OCI-LY1 (cell line): ENCODE data around the gene EBF3.

Experiments used
- EZH2 ChIP-seq: fragments of 200-600 bp; sonication (generic), shearing (Covaris generic); IDR thresholded peaks from 2 replicates; pipeline ENCODE4 v1.8.0; 2017; ENCODE audit warnings: borderline replicate concordance, mixed run types, mild to moderate bottlenecking, antibody characterized with exemption, low read length, moderate library complexity, mixed read lengths
- TF ChIP-seq, protein P1 (sequence below): fragments of 200-600 bp; sonication (generic), shearing (Covaris generic); IDR thresholded peaks from 2 replicates; pipeline ENCODE4 v1.5.1; 2017; ENCODE audit warnings: mild to moderate bottlenecking, antibody characterized with exemption, low read length, moderate library complexity, mixed read lengths

DNA sequence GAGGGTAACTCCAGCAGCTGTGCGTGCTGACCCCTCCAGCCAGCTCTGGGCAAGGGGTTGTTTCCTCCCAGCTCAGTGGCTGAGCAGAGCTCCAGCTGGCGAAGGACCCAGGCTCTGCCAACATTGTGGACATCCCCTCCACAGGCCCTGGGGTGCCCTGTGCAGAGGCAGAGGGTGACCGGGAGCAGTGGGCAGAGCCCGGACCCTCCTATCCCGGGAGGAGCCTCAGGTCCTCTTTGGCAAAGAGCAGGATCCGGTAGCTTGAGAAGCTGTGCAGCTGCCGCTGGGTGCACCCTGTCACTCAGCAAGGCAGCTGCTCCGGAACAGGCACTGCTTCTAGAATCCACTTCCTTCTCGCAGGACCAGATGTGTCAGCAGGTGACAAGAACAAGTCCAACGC, 175.9 kb downstream of the EBF3 start:
- TF ChIP-seq EZH2 = no peak
- TF ChIP-seq, protein P1, sequence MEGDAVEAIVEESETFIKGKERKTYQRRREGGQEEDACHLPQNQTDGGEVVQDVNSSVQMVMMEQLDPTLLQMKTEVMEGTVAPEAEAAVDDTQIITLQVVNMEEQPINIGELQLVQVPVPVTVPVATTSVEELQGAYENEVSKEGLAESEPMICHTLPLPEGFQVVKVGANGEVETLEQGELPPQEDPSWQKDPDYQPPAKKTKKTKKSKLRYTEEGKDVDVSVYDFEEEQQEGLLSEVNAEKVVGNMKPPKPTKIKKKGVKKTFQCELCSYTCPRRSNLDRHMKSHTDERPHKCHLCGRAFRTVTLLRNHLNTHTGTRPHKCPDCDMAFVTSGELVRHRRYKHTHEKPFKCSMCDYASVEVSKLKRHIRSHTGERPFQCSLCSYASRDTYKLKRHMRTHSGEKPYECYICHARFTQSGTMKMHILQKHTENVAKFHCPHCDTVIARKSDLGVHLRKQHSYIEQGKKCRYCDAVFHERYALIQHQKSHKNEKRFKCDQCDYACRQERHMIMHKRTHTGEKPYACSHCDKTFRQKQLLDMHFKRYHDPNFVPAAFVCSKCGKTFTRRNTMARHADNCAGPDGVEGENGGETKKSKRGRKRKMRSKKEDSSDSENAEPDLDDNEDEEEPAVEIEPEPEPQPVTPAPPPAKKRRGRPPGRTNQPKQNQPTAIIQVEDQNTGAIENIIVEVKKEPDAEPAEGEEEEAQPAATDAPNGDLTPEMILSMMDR = no peak
